ENCODE measurements around the gene IRF3. TPM values are rescaled to one million over a fixed set of nuclear protein-coding genes. Genes with fewer than 3 reads are reported as not detected.
"Not testable (repeated sequence)": the region's sequence is repeated elsewhere in the genome, so short reads cannot be mapped to it uniquely, and the experiment has no call there.

The IRF3 gene
- total RNA-seq, 1 experiment from 2014 or later, result 181 TPM

DNA sequence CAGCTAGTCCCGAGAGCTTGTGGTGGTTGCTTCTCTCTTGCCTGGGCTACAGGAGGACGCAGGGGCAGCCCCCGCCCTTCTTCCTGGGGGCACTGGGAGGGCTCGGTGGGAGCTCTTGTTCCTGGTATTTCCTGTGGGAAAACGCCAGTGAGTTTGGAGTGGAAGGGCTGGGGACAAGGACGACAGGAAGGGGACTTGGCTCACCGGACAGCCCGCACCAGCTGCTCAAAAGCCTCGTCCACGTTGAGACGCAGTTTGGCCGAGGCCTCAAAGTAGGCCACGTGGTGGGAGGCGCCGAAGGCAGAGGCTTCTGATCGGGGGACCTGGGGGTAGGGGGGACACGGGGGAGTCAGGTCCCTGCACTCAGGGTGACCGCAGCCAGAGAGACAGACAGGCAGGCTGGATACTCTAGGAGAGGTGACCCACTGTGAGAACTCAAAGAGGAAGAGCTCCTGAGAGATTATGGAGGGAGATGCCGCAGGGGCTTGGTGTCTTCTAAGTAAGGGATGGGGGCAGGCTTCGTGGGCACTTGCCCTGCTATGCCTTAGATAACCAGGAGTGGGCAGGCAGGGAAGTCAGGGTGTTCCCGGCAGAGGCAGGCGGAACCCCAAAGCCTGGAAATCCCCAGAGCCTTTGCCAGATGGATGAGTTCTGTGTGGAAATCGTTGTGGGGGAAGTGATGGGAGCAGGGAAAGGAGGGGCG lies 30.0 kb downstream of the IRF3 start:
- no peaks in the 10 kb centered on the region for H3K27me3 ChIP-seq (ENCODE audit: insufficient read depth, low read depth)
- BruUV-seq (replicated peaks), result no TSS peak
- H3F3A ChIP-seq (ENCODE audit: insufficient read depth, low read depth), result peaks cover 22% of the 10 kb centered on the region
- H3K9me3 ChIP-seq (ENCODE audit: insufficient read depth, low read depth), result no peaks in the 10 kb centered on the region
- H3K4me1 ChIP-seq (replicated peaks; ENCODE audit: insufficient read depth), result peaks cover 21% of the 10 kb centered on the region
- no peak overlapping the region for H3K4me2 ChIP-seq
- intact Hi-C loops (cut with micrococcal nuclease; ENCODE audit: unreplicated experiment), result no loop called here
- no peak overlapping the region for H3K4me3 ChIP-seq
- POLR2A ChIA-PET (ENCODE audit: unreplicated experiment), result no interaction called here
- CTCF ChIA-PET, result no interaction called here
- no peaks in the 10 kb centered on the region for H4K20me1 ChIP-seq (ENCODE audit: insufficient read depth)
- TF ChIP-seq, protein P1, sequence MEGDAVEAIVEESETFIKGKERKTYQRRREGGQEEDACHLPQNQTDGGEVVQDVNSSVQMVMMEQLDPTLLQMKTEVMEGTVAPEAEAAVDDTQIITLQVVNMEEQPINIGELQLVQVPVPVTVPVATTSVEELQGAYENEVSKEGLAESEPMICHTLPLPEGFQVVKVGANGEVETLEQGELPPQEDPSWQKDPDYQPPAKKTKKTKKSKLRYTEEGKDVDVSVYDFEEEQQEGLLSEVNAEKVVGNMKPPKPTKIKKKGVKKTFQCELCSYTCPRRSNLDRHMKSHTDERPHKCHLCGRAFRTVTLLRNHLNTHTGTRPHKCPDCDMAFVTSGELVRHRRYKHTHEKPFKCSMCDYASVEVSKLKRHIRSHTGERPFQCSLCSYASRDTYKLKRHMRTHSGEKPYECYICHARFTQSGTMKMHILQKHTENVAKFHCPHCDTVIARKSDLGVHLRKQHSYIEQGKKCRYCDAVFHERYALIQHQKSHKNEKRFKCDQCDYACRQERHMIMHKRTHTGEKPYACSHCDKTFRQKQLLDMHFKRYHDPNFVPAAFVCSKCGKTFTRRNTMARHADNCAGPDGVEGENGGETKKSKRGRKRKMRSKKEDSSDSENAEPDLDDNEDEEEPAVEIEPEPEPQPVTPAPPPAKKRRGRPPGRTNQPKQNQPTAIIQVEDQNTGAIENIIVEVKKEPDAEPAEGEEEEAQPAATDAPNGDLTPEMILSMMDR (conservative IDR thresholded peaks at IDR 0.05), result no peak
- no peak for TF ChIP-seq EZH2 (IDR thresholded peaks at IDR 0.05; ENCODE audit: low read depth)
- H3K36me3 ChIP-seq (ENCODE audit: low read depth), result no peaks in the 10 kb centered on the region
- no peaks in the 10 kb centered on the region for H3K9me2 ChIP-seq (ENCODE audit: insufficient read depth)
- no peak overlapping the region for H2AFZ ChIP-seq
- H3K27ac ChIP-seq, result no peak overlapping the region
- DNase-seq, result no peak
- no peaks in the 10 kb centered on the region for H3K79me2 ChIP-seq (ENCODE audit: low read depth)

DNA sequence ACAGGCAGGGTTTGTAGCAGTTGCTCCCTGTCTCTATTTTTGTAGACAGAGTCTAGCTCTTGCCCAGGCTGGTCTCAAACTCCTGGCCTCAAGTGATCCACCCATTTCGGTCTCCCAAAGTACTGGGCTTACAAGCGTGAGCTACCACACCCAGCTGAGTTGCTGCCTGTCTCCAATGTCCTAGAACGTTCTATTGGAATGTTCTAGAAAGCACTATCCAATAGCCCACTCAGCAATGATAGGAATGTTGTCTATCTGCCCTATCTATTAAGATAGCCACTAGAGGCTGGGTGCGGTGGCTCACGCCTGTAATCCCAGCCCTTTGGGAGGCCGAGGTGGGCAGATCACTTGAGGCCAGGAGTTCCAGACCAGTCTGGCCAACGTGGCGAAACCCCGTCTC lies 32.4 kb downstream of the IRF3 start:
- CTCF ChIA-PET; BruUV-seq (replicated peaks): not testable (repeated sequence)

DNA sequence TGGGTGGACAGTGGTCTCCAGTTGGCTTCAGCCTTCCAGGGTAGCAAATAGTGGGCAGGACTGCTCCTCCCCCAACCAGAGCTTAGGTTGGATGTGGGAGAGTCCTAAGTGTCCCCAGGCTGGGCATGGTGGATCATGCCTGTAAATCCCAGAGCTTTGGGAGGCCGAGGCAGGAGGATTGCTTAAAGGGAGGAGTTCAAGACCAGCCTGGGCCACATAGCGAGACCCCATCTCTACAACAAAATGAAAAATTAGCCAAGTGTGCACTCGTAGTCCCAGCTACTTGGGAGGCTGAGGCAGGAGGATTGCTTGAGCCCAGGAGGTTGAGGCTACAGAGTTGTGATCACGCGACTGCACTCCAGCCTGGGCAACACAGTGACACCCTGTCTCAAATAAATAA lies 33.1 kb downstream of the IRF3 start:
- Histone ChIP-seq H2AFZ (no peak overlapping the region), H3K27ac (no peak overlapping the region), H3K4me1 (replicated peaks; ENCODE audit: insufficient read depth) (no peaks in the 10 kb centered on the region), H3K27me3 (ENCODE audit: insufficient read depth, low read depth) (no peaks in the 10 kb centered on the region), H3F3A (ENCODE audit: insufficient read depth, low read depth) (peaks cover 35% of the 10 kb centered on the region), H4K20me1 (ENCODE audit: insufficient read depth) (peaks cover 4% of the 10 kb centered on the region), H3K4me3 (no peak overlapping the region), H3K4me2 (no peak overlapping the region), H3K36me3 (ENCODE audit: low read depth) (peaks cover 4% of the 10 kb centered on the region; the same call in 1 of the 2 replicates), H3K79me2 (ENCODE audit: low read depth) (no peaks in the 10 kb centered on the region), H3K9me2 (ENCODE audit: insufficient read depth) (no peaks in the 10 kb centered on the region), H3K9me3 (ENCODE audit: insufficient read depth, low read depth) (no peaks in the 10 kb centered on the region)
- no peak for DNase-seq
- intact Hi-C loops (cut with micrococcal nuclease; ENCODE audit: unreplicated experiment), result no loop called here
- no TSS peak for BruUV-seq (replicated peaks)
- POLR2A ChIA-PET (ENCODE audit: unreplicated experiment), result interaction anchor here (0.7 kb wide), 1 partner anchor 8 kb away, joined by 5 read pairs; no protein-coding TSS in a partner anchor
- TF ChIP-seq, protein P1 (conservative IDR thresholded peaks at IDR 0.05), result no peak
- TF ChIP-seq EZH2 (IDR thresholded peaks at IDR 0.05; ENCODE audit: low read depth), result no peak
- CTCF ChIA-PET, result no interaction called here

More for the DNA sequence above, 32.4 kb downstream of the IRF3 start:
- POLR2A ChIA-PET (ENCODE audit: unreplicated experiment); H4K20me1 ChIP-seq (ENCODE audit: insufficient read depth); H3K4me2 ChIP-seq; H3K27ac ChIP-seq; H3K36me3 ChIP-seq (ENCODE audit: low read depth); DNase-seq; H3K4me1 ChIP-seq (replicated peaks; ENCODE audit: insufficient read depth); H2AFZ ChIP-seq; H3K9me2 ChIP-seq (ENCODE audit: insufficient read depth); H3K4me3 ChIP-seq; intact Hi-C loops (cut with micrococcal nuclease; ENCODE audit: unreplicated experiment); H3K27me3 ChIP-seq (ENCODE audit: insufficient read depth, low read depth); H3K9me3 ChIP-seq (ENCODE audit: insufficient read depth, low read depth); H3K79me2 ChIP-seq (ENCODE audit: low read depth): not testable (repeated sequence)
- peaks cover 36% of the 10 kb centered on the region for H3F3A ChIP-seq (ENCODE audit: insufficient read depth, low read depth)
